ENCODE data around the gene RPL28. TPM values are rescaled to one million over a fixed set of nuclear protein-coding genes. Genes with fewer than 3 reads are reported as not detected.

Gene RPL28
- total and polyA plus RNA-seq, 2 of the 4 experiments (the other 2 are of a cell fraction), result 386 to 1,693 TPM

GRCh38 chr19:55439052-55439451, 53.3 kb downstream of the RPL28 start:
- H3K4me1 ChIP-seq (ENCODE audit: control insufficient read depth, insufficient read depth, low read length), result no peaks in the 10 kb centered on the region
- no peak overlapping the region for H4K5ac ChIP-seq (ENCODE audit: low read depth, low read length)
- no peak overlapping the region for H3K18ac ChIP-seq (ENCODE audit: low read depth, low read length)
- intact Hi-C loops (cut with micrococcal nuclease) (loop anchor here (5.0 kb wide), 1 partner anchor 222 kb away; no protein-coding TSS in a partner anchor), in situ Hi-C loops (cut with MboI; ENCODE audit: low sequenced_read_pairs) (no loop called here), dilution Hi-C loops (cut with HindIII; ENCODE audit: low sequenced_read_pairs, unreplicated experiment) (no loop called here)
- H2BK5ac ChIP-seq (ENCODE audit: low read depth, low read length, poor library complexity, severe bottlenecking), result no peak overlapping the region
- H3K23ac ChIP-seq (ENCODE audit: low read depth, low read length), result no peak overlapping the region
- 40% methylated on average over 2 of the region's 5 CpGs; no CpG with 5 or more reads in 1 of the 2 experiments for WGBS, 2 experiments (ENCODE audit: extremely low coverage in 2 of 2, insufficient read length in 1 of 2)
- H3K4me2 ChIP-seq (ENCODE audit: low read depth, low read length), result no peak overlapping the region
- no peak overlapping the region for H3K4ac ChIP-seq (ENCODE audit: low read depth, low read length)
- no peak for TF ChIP-seq USF2 (IDR thresholded peaks at IDR 0.05; ENCODE audit: low read depth, low read length)
- no peak for TF ChIP-seq CTCF (conservative IDR thresholded peaks at IDR 0.05; ENCODE audit: low read depth, low read length)
- no peak for TF ChIP-seq CEBPB (IDR thresholded peaks at IDR 0.05; ENCODE audit: low read depth, low read length)
- no peak for TF ChIP-seq MAZ (IDR thresholded peaks at IDR 0.05; ENCODE audit: borderline replicate concordance, low read depth, low read length)
- no peak for TF ChIP-seq RAD21 (IDR thresholded peaks at IDR 0.05; ENCODE audit: low read length)
- no peak for TF ChIP-seq FOS (IDR thresholded peaks at IDR 0.05; ENCODE audit: low read depth, low read length)
- TF ChIP-seq CHD1 (IDR thresholded peaks at IDR 0.05; ENCODE audit: low read depth, low read length), result no peak
- H3K56ac ChIP-seq (ENCODE audit: extremely low read depth, insufficient read depth, low read length), result no peak overlapping the region
- peaks cover 11% of the 10 kb centered on the region for H3K9me1 ChIP-seq (ENCODE audit: insufficient read depth, low read length)
- CTCF ChIA-PET, result no interaction called here
- H3K9ac ChIP-seq (ENCODE audit: low read depth, low read length), result no peak overlapping the region
- peaks cover 47% of the 10 kb centered on the region for H3K27me3 ChIP-seq (ENCODE audit: control insufficient read depth, insufficient read depth, low read length)
- H3K27ac ChIP-seq (ENCODE audit: insufficient read depth, low read length), result no peak overlapping the region
- no peak overlapping the region for H2BK120ac ChIP-seq (ENCODE audit: low read depth, low read length)
- no peak overlapping the region for H3K4me3 ChIP-seq (ENCODE audit: insufficient read depth, low read depth, low read length)
- no peak overlapping the region for H2BK20ac ChIP-seq (ENCODE audit: low read depth, low read length)
- no peaks in the 10 kb centered on the region for H3K9me3 ChIP-seq (ENCODE audit: control insufficient read depth, insufficient read depth, low read length)
- no peak overlapping the region for H2AK9ac ChIP-seq (replicated peaks; ENCODE audit: low read depth, low read length, poor library complexity)
- POLR2A ChIA-PET (ENCODE audit: unreplicated experiment), result no interaction called here
- no peak overlapping the region for H2AFZ ChIP-seq (replicated peaks; ENCODE audit: low read length, poor library complexity)
- H3K79me1 ChIP-seq (ENCODE audit: low read depth in 1 of 2, low read length in 2 of 2), result no peaks in the 10 kb centered on the region
- DNase-seq, result no peak
- ATAC-seq (ENCODE audit: low read depth), result no peak
- no peaks in the 10 kb centered on the region; the same call in 1 of the 2 replicates for H4K20me1 ChIP-seq (ENCODE audit: insufficient read depth, low read length)
- no TSS peak for BruUV-seq (replicated peaks)
- no peak overlapping the region for H4K91ac ChIP-seq (ENCODE audit: insufficient read depth, low read depth, low read length)
- no peak overlapping the region for H3K14ac ChIP-seq (replicated peaks; ENCODE audit: low read depth, low read length)
- H3K36me3 ChIP-seq (ENCODE audit: control insufficient read depth, insufficient read depth, low read length), result no peaks in the 10 kb centered on the region
- no peak overlapping the region for H4K8ac ChIP-seq (ENCODE audit: low read depth in 2 of 2, low read length in 2 of 2)
- no peak overlapping the region for H2BK15ac ChIP-seq (ENCODE audit: low read depth, low read length)
- no peak overlapping the region for H2AK5ac ChIP-seq (ENCODE audit: low read depth, low read length)

Measured in IMR-90 (cell line).